Measurements from ENCODE around the gene ACOX3.
A peak's percentile ranks its signal among the peaks of the same experiment; 100 is the strongest.
"Not testable (repeated sequence)": the region's sequence is repeated elsewhere in the genome, so short reads cannot be mapped to it uniquely, and the experiment has no call there.

The ACOX3 gene

GRCh38 chr4:8349664-8350236 is 90.8 kb downstream of the ACOX3 start:
- no peak for DNase-seq

GRCh38 chr4:8349236-8349635 is 91.3 kb downstream of the ACOX3 start:
- not testable (repeated sequence) for DNase-seq

GRCh38 chr4:8348071-8348470 is 92.5 kb downstream of the ACOX3 start:
- DNase-seq, result no peak

- no peak for DNase-seq
Measured at GRCh38 chr4:8347660-8348059, 92.9 kb downstream of the ACOX3 start.

- DNase-seq, result no peak
Measured at GRCh38 chr4:8346838-8347605, 93.5 kb downstream of the ACOX3 start.

- no peak for DNase-seq
Measured at GRCh38 chr4:8345946-8346814, 94.3 kb downstream of the ACOX3 start.

- DNase-seq, result peak; percentile 46
Measured at GRCh38 chr4:8345053-8345945, 95.2 kb downstream of the ACOX3 start.

GRCh38 chr4:8344377-8344776 is 96.1 kb downstream of the ACOX3 start:
- DNase-seq, result peak; percentile 46

GRCh38 chr4:8343967-8344331 is 96.6 kb downstream of the ACOX3 start:
- no peak for DNase-seq

- DNase-seq, result no peak
Measured at GRCh38 chr4:8343262-8343966, 97.1 kb downstream of the ACOX3 start.

- DNase-seq, result no peak
Measured at GRCh38 chr4:8342651-8343261, 97.8 kb downstream of the ACOX3 start.

GRCh38 chr4:8341691-8342090 is 98.8 kb downstream of the ACOX3 start:
- no peak for DNase-seq

- not testable (repeated sequence) for DNase-seq
Measured at GRCh38 chr4:8341281-8341680, 99.2 kb downstream of the ACOX3 start.

GRCh38 chr4:8340781-8341241 is 99.7 kb downstream of the ACOX3 start:
- DNase-seq, result no peak

GRCh38 chr4:8338351-8338961 is 102.1 kb downstream of the ACOX3 start:
- DNase-seq, result no peak

- DNase-seq, result no peak
Measured at GRCh38 chr4:8336412-8337075, 104.0 kb downstream of the ACOX3 start.

GRCh38 chr4:8335848-8336247 is 104.7 kb downstream of the ACOX3 start:
- DNase-seq, result no peak

GRCh38 chr4:8334786-8335460 is 105.6 kb downstream of the ACOX3 start:
- no peak for DNase-seq

GRCh38 chr4:8333726-8334460 is 106.6 kb downstream of the ACOX3 start:
- no peak for DNase-seq

All from retina (tissue), 1 donor.